A673 (cell line): ENCODE measurements around the gene C19orf67. TPM values are rescaled to one million over a fixed set of nuclear protein-coding genes. Genes with fewer than 3 reads are reported as not detected.
A peak's percentile ranks its signal among the peaks of the same experiment; 100 is the strongest.

ENCODE experiments used
- BruUV-seq: library from RNA; stranded (reverse); fragments of 400-500 nt; replicated peaks from 2 replicates; lab custom pipeline; 2021; lab: Mats Ljungman, UMichigan
- CTCF ChIA-PET: fragments of 300-600 bp; sonication (Branson Sonifier 250); formaldehyde crosslinking; loops from one replicate; lab custom pipeline; 2022; ENCODE audit warnings: antibody characterized with exemption; lab: Charles Lee
- POLR2A ChIA-PET: fragments of 300-600 bp; sonication (Branson Sonifier 250); formaldehyde crosslinking; loops from one replicate; lab custom pipeline; 2022; ENCODE audit warnings: antibody characterized with exemption; ENCODE audit not compliant: low non-redundant PET; lab: Charles Lee
- DNase-seq: peaks from one replicate; pipeline ENCODE4 v3.0.0-alpha.2; 2015; ENCODE audit warnings: low spot score
- H3K27ac ChIP-seq: fragments of 200-600 bp; sonication (generic); 2 replicates; pipeline ENCODE4 v1.5.1; 2016; ENCODE audit warnings: mixed run types, low read depth, mild to moderate bottlenecking, mixed read lengths, antibody characterized with exemption, low read length; ENCODE audit not compliant: poor library complexity, severe bottlenecking
- H3K27me3 ChIP-seq: fragments of 200-600 bp; sonication (generic); replicated peaks from 2 replicates; pipeline ENCODE4 v1.6.1; 2017; ENCODE audit warnings: mixed run types, low read depth, mild to moderate bottlenecking, mixed read lengths, antibody characterized with exemption, low read length; ENCODE audit not compliant: insufficient read depth, poor library complexity
- H3K36me3 ChIP-seq: fragments of 200-600 bp; sonication (generic); 2 replicates; pipeline ENCODE4 v1.6.1; 2016; ENCODE audit warnings: mixed run types, mild to moderate bottlenecking, mixed read lengths, antibody characterized with exemption, low read length; ENCODE audit not compliant: insufficient read depth, poor library complexity, severe bottlenecking
- H3K4me1 ChIP-seq: fragments of 200-600 bp; sonication (generic); 2 replicates; pipeline ENCODE4 v1.6.1; 2017; ENCODE audit warnings: mixed run types, mild to moderate bottlenecking, mixed read lengths, antibody characterized with exemption, low read length; ENCODE audit not compliant: insufficient read depth, poor library complexity, severe bottlenecking
- H3K4me3 ChIP-seq: fragments of 200-600 bp; sonication (generic); 2 replicates; pipeline ENCODE4 v1.5.1; 2016; ENCODE audit warnings: low read depth, mixed run types, mild to moderate bottlenecking, mixed read lengths, low read length; ENCODE audit not compliant: poor library complexity, severe bottlenecking
- H3K9me3 ChIP-seq: fragments of 200-600 bp; sonication (generic); 2 replicates; pipeline ENCODE4 v1.6.1; 2016; ENCODE audit warnings: mixed run types, low read depth, mild to moderate bottlenecking, mixed read lengths, antibody characterized with exemption, low read length; ENCODE audit not compliant: poor library complexity, severe bottlenecking
- CTCF ChIP-seq: fragments of 300-800, 200-600 bp; sonication (generic); conservative IDR thresholded peaks from 2 replicates; pipeline ENCODE4 v1.5.1; 2017; ENCODE audit warnings: low read depth, mild to moderate bottlenecking, antibody characterized with exemption, low read length, moderate library complexity, mixed read lengths
- EZH2 ChIP-seq: fragments of 200-600 bp; sonication (generic); IDR thresholded peaks from 2 replicates; pipeline ENCODE4 v1.6.1; 2017; ENCODE audit warnings: borderline replicate concordance, low read depth, mild to moderate bottlenecking, mixed read lengths, antibody characterized with exemption, low read length; ENCODE audit not compliant: poor library complexity, severe bottlenecking
- intact Hi-C: fragments of 100-400 bp; cut with micrococcal nuclease; formaldehyde crosslinking; loops from one replicate; pipeline ENCODE4 v1.10.0; 2022; ENCODE audit not compliant: unreplicated experiment
- total RNA-seq: library from RNA; stranded (reverse); gene quantifications from 2 replicates; pipeline ENCODE4 v1.2.3, GENCODE V29; 2021

C19orf67 gene
- total RNA-seq, 1 experiment from 2014 or later = not detected

GRCh38 chr19:14073925-14074838 is 11.4 kb downstream of the C19orf67 start:
- Histone ChIP-seq H3K27me3 (no peaks in the 10 kb centered on the region), H3K9me3 (no peaks in the 10 kb centered on the region), H3K36me3 (no peaks in the 10 kb centered on the region), H3K4me3 (peak overlapping the region; percentile 49), H3K4me1 (peaks cover 24% of the 10 kb centered on the region), H3K27ac (no peak overlapping the region)
- intact Hi-C loops = loop anchor here (5.0 kb wide), 2 partner anchors 67 to 477 kb away; partner anchors contain the start of gene RFX1
- CTCF ChIA-PET = interaction anchor here (0.6 to 1.0 kb wide), 2 partner anchors 106 to 193 kb away, joined by 3 read pairs; no protein-coding TSS in a partner anchor
- DNase-seq = peak; percentile 58
- POLR2A ChIA-PET = no interaction called here
- BruUV-seq = no TSS peak
- TF ChIP-seq EZH2 = no peak
- TF ChIP-seq CTCF = no peak

- ChIA-PET CTCF (interaction anchor here (0.6 to 1.7 kb wide), 3 partner anchors 41 to 192 kb away, joined by 3 to 5 read pairs (median 3); partner anchors contain the start of gene IL27RA), POLR2A (no interaction called here)
- H3K27ac ChIP-seq = no peak overlapping the region
- intact Hi-C loops = loop anchor here (5.0 kb wide), 2 partner anchors 66 to 476 kb away; partner anchors contain the start of gene RFX1
- H3K4me1 ChIP-seq = peaks cover 24% of the 10 kb centered on the region
- no peaks in the 10 kb centered on the region for H3K36me3 ChIP-seq
- no TSS peak for BruUV-seq
- peak; percentile 18; the same call in 1 of the 2 replicates for TF ChIP-seq CTCF
- no peak for TF ChIP-seq EZH2
- no peaks in the 10 kb centered on the region for H3K9me3 ChIP-seq
- peak overlapping the region; percentile 49 for H3K4me3 ChIP-seq
- H3K27me3 ChIP-seq = no peaks in the 10 kb centered on the region
- DNase-seq = peak; percentile 84
Measured at GRCh38 chr19:14073261-14073924, 12.2 kb downstream of the C19orf67 start.

GRCh38 chr19:14072535-14073260 is 12.9 kb downstream of the C19orf67 start, which contains the start of gene MISP3:
MISP3 (plus strand) TSS chr19:14072786; CDS start chr19:14073310, 524 bp downstream.
- Histone ChIP-seq H3K4me1 (peaks cover 24% of the 10 kb centered on the region), H3K9me3 (no peaks in the 10 kb centered on the region), H3K27ac (no peak within 1 kb of the TSS), H3K4me3 (peak within 1 kb of the TSS; percentile 49), H3K27me3 (no peaks in the 10 kb centered on the region), H3K36me3 (no peaks in the 10 kb centered on the region)
- TF ChIP-seq EZH2 (no peak), CTCF (no peak)
- peak; percentile 54 for DNase-seq
- POLR2A ChIA-PET = no interaction called here
- no TSS peak for BruUV-seq
- intact Hi-C loops = loop anchor here (1.0 to 5.0 kb wide), 3 partner anchors 65 to 475 kb away; partner anchors contain the start of gene RFX1
- CTCF ChIA-PET = interaction anchor here (0.5 to 1.7 kb wide), 3 partner anchors 14 to 796 kb away, joined by 3 to 5 read pairs (median 3); partner anchors contain the start of gene IL27RA
